ENCODE data around the gene AOC1.

The AOC1 gene

GRCh38 chr7:150846291-150847115 lies 5.8 kb upstream of the AOC1 start:
- no peak for TF ChIP-seq CTCF (IDR thresholded peaks at IDR 0.05; ENCODE audit: low read depth, low read length)
- DNase-seq (ENCODE audit: low read depth in 2 of 2), result no peak

GRCh38 chr7:150847536-150847935 lies 4.8 kb upstream of the AOC1 start:
- H3K4me3 ChIP-seq (replicated peaks in 1 of 2; ENCODE audit: low read depth in 2 of 2, low read length in 2 of 2), result no peak overlapping the region
- no peak for DNase-seq (ENCODE audit: low read depth in 2 of 2)
- TF ChIP-seq CTCF (IDR thresholded peaks at IDR 0.05; ENCODE audit: low read depth, low read length), result no peak

More at GRCh38 chr7:150846291-150847115, 5.8 kb upstream of the AOC1 start:
- H3K4me3 ChIP-seq (replicated peaks in 1 of 2; ENCODE audit: low read depth in 2 of 2, low read length in 2 of 2), result no peak overlapping the region

- DNase-seq (ENCODE audit: low read depth in 2 of 2), result no peak
- H3K4me3 ChIP-seq (replicated peaks in 1 of 2; ENCODE audit: low read depth in 2 of 2, low read length in 2 of 2), result no peak overlapping the region
- TF ChIP-seq CTCF (IDR thresholded peaks at IDR 0.05; ENCODE audit: low read depth, low read length), result no peak
These were observed 4.2 kb upstream of the AOC1 start for GRCh38 chr7:150848111-150848510.

- H3K4me3 ChIP-seq (replicated peaks in 1 of 2; ENCODE audit: low read depth in 2 of 2, low read length in 2 of 2), result no peak overlapping the region
- DNase-seq (ENCODE audit: low read depth in 2 of 2), result no peak
- TF ChIP-seq CTCF (IDR thresholded peaks at IDR 0.05; ENCODE audit: low read depth, low read length), result no peak
These were observed 3.7 kb upstream of the AOC1 start for GRCh38 chr7:150848561-150849115.

- DNase-seq (ENCODE audit: low read depth in 2 of 2), result no peak
- H3K4me3 ChIP-seq (replicated peaks in 1 of 2; ENCODE audit: low read depth in 2 of 2, low read length in 2 of 2), result no peak overlapping the region
- TF ChIP-seq CTCF (IDR thresholded peaks at IDR 0.05; ENCODE audit: low read depth, low read length), result no peak
These were observed 3.0 kb upstream of the AOC1 start for GRCh38 chr7:150849204-150849775.

- no peak overlapping the region for H3K4me3 ChIP-seq (replicated peaks in 1 of 2; ENCODE audit: low read depth in 2 of 2, low read length in 2 of 2)
- TF ChIP-seq CTCF (IDR thresholded peaks at IDR 0.05; ENCODE audit: low read depth, low read length), result no peak
- no peak for DNase-seq (ENCODE audit: low read depth in 2 of 2)
These were observed 2.0 kb upstream of the AOC1 start for GRCh38 chr7:150850273-150850672.

Measured in cardiac fibroblast (primary cell).